ENCODE data around the gene PSMG4. TPM values are rescaled to one million over a fixed set of nuclear protein-coding genes. Genes with fewer than 3 reads are reported as not detected.

Gene PSMG4
- total and polyA plus RNA-seq, 12 donors = 8.1 to 38.6 (median 10.3) TPM

DNA sequence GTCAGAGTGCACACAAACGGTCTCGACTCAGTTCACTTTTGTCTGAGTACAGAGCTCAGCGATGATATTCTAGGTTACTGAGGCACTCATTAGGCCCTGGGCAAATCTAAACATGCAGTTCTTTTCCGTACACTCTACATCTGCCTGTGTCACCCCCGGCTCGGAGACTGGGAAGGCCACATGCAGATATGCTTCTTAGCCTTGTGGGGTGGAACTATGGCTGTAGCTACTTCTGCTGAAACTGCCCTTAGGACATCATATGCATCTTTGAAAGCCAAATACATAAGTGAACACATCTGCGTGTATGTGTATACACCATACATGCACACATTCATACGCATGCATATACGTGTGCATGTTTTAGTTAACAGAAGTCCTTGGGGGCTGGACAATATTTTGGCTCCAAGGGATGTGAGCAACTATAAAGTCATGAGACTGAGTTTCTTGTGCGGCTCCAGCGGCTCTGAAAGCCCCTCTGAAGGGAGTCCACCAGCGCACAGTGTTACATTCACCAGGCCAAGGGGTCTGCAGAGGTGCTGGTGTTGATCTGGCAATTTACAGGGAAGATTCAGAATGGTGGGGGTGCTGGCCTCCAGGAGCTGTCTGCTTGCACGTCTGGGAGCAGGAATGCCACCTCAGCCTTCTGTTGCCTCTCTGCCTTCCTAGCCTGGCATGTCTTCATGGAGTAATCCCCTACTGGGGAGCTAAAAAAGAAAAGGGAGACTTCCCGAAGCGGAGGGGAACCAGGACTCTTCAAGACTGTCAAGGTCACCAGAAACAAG lies 31.6 kb downstream of the PSMG4 start:
- Histone ChIP-seq H3K27me3 (no peaks in the 10 kb centered on the region), H3K27ac (no peak overlapping the region), H3K4me3 (no peak overlapping the region), H3K4me1 (peaks cover 0 to 25% (median 5%) of the 10 kb centered on the region in 9 donors), H3K36me3 (peaks cover 0 to 2% (median 0%) of the 10 kb centered on the region in 9 donors), H3K9me3 (no peaks in the 10 kb centered on the region)
- 90 to 94% methylated on average over 15 of the region's 15 CpGs for WGBS, 2 donors
- ATAC-seq (no peak), DNase-seq (no peak)
- intact Hi-C loops (cut with DNase I) = loop anchor here in 2 of 10 donors (5.0 to 10.0 kb wide), 2 partner anchors 164 to 167 kb away; partner anchors contain the start of gene SLC22A23 (in 2 of the 2)
- TF ChIP-seq, protein P1, sequence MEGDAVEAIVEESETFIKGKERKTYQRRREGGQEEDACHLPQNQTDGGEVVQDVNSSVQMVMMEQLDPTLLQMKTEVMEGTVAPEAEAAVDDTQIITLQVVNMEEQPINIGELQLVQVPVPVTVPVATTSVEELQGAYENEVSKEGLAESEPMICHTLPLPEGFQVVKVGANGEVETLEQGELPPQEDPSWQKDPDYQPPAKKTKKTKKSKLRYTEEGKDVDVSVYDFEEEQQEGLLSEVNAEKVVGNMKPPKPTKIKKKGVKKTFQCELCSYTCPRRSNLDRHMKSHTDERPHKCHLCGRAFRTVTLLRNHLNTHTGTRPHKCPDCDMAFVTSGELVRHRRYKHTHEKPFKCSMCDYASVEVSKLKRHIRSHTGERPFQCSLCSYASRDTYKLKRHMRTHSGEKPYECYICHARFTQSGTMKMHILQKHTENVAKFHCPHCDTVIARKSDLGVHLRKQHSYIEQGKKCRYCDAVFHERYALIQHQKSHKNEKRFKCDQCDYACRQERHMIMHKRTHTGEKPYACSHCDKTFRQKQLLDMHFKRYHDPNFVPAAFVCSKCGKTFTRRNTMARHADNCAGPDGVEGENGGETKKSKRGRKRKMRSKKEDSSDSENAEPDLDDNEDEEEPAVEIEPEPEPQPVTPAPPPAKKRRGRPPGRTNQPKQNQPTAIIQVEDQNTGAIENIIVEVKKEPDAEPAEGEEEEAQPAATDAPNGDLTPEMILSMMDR (IDR thresholded peaks at IDR 0.05) = no peak

DNA sequence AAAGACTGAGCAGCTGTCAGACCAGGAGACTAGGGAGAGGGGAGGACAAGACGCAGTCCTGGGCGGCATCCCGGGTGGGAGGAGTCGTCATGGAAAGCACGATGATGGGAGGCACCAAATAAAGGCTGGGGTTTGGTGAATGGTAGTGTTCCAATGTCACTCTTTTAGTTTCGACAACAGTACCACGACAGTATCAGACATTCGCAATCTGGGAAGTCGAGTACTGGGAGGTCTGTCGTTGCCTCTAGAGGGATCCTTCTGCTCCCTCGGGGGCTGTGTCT lies 32.1 kb downstream of the PSMG4 start:
- no peaks in the 10 kb centered on the region for H3K36me3 ChIP-seq
- intact Hi-C loops (cut with DNase I) = loop anchor here in 2 of 10 donors (5.0 to 10.0 kb wide), 2 partner anchors 164 to 166 kb away; partner anchors contain the start of gene SLC22A23 (in 2 of the 2)
- 70 to 85% methylated on average over 11 of the region's 11 CpGs for WGBS, 2 donors

DNA sequence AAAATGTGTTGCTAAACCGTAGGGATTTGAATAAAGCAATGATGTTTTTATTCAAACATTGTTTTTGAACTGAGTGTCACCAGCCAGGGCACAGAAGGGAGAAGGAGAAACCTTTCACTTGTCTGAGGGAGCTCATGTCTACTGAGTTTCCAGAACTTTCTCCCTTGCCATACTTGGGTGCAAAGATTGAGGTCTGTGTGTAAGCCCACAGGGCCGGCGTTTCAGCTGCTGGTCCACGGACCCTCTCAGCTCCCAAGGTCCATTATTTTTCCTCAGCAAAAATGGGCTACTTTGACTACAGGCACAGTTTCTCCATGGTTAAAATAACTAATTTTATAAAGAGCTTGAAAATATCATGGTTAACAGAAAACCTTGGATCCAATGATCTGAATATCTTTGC lies 32.6 kb downstream of the PSMG4 start:
- Histone ChIP-seq H3K27ac (no peak overlapping the region), H3K9me3 (no peaks in the 10 kb centered on the region), H3K4me1 (peaks cover 0 to 30% (median 5%) of the 10 kb centered on the region in 9 donors), H3K27me3 (no peaks in the 10 kb centered on the region), H3K36me3 (no peaks in the 10 kb centered on the region), H3K4me3 (no peak overlapping the region)
- WGBS, 2 donors = 94 to 95% methylated on average over 4 of the region's 4 CpGs
- ATAC-seq (no peak), DNase-seq (no peak)
- intact Hi-C loops (cut with DNase I) = loop anchor here in 2 of 10 donors (5.0 to 10.0 kb wide), 2 partner anchors 163 to 166 kb away; partner anchors contain the start of gene SLC22A23 (in 2 of the 2)
- TF ChIP-seq, protein P1 (IDR thresholded peaks at IDR 0.05) = no peak

More for the DNA sequence above, 32.1 kb downstream of the PSMG4 start:
- DNase-seq (no peak), ATAC-seq (no peak)
- H3K27ac ChIP-seq = no peak overlapping the region
- H3K4me1 ChIP-seq = peaks cover 0 to 30% (median 5%) of the 10 kb centered on the region in 9 donors
- TF ChIP-seq, protein P1 (IDR thresholded peaks at IDR 0.05) = no peak
- H3K4me3 ChIP-seq = no peak overlapping the region
- H3K9me3 ChIP-seq = no peaks in the 10 kb centered on the region
- no peaks in the 10 kb centered on the region for H3K27me3 ChIP-seq

DNA sequence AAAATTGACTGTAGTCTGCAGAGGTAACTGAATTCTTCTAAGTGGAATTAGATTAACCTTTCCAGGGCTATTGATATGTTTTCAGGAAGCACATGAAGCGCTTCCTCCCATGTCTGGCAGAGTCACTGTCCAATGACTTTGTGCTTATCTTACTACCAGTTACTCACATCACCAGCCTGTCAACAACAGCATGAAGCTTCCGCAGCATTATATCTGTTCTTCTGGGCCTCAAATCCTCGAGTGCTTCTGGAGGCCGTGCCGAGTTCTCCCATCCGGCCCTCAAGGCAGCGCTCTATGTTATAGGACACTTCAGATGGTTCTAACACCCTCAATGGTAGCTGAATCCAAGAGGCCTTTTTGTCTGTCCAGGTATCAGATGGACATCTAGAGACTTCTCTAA lies 33.2 kb downstream of the PSMG4 start:
- no peak for DNase-seq

More for the DNA sequence above, 33.2 kb downstream of the PSMG4 start:
- peaks cover 0 to 30% (median 5%) of the 10 kb centered on the region in 9 donors for H3K4me1 ChIP-seq
- WGBS, 2 donors = 31 to 43% methylated on average over 7 of the region's 7 CpGs
- H3K9me3 ChIP-seq = no peaks in the 10 kb centered on the region
- no peaks in the 10 kb centered on the region for H3K27me3 ChIP-seq
- H3K27ac ChIP-seq = no peak overlapping the region
- peak in 2 of 8 donors; percentile 21 to 37 for ATAC-seq
- H3K36me3 ChIP-seq = no peaks in the 10 kb centered on the region
- intact Hi-C loops (cut with DNase I) = loop anchor here in 2 of 10 donors (5.0 to 10.0 kb wide), 2 partner anchors 163 to 165 kb away; partner anchors contain the start of gene SLC22A23 (in 2 of the 2)
- TF ChIP-seq, protein P1 (IDR thresholded peaks at IDR 0.05) = no peak
- H3K4me3 ChIP-seq = no peak overlapping the region

Data from heart right ventricle (tissue), 16 donors.